Stimulated activated CD8-positive, alpha-beta memory T cell treated with anti-CD3 and anti-CD28 coated beads, Interleukin-4, amount 100 ng/mL, for 4 hours (primary cell): Measurements from ENCODE around the gene MPP7.

ENCODE experiments used
- DNase-seq, 2 donors: peaks; one replicate each; pipeline ENCODE4 v3.0.0-alpha.2; 2020; ENCODE audit warnings: low read depth in 2 of 2, low spot score in 1 of 2

The MPP7 gene

GRCh38 chr10:28273343-28273742 lies 29.5 kb downstream of the MPP7 start:
- no peak for DNase-seq

- no peak for DNase-seq
These were observed 32.9 kb downstream of the MPP7 start for GRCh38 chr10:28269842-28270456.

GRCh38 chr10:28266449-28267224 lies 36.2 kb downstream of the MPP7 start:
- no peak for DNase-seq

- DNase-seq: no peak
These were observed 39.6 kb downstream of the MPP7 start for GRCh38 chr10:28263136-28263857.

- no peak for DNase-seq
These were observed 46.1 kb downstream of the MPP7 start for GRCh38 chr10:28256776-28257175.

GRCh38 chr10:28254290-28254985 lies 48.4 kb downstream of the MPP7 start:
- no peak for DNase-seq

GRCh38 chr10:28253169-28253785 lies 49.6 kb downstream of the MPP7 start:
- DNase-seq: no peak
